ENCODE measurements around the gene PPP4C.

GRCh38 chr16:30084096-30084815 lies 8.5 kb downstream of the PPP4C start:
- TF ChIP-seq CTCF (IDR thresholded peaks at IDR 0.05) (no peak), POLR2A (IDR thresholded peaks at IDR 0.05) (no peak)

Measured in Peyer's patch (tissue), 4 donors.